ENCODE results near the gene FAM210A. TPM values are rescaled to one million over a fixed set of nuclear protein-coding genes. Genes with fewer than 3 reads are reported as not detected.

The FAM210A gene
- total RNA-seq, 1 donor from 2014 or later: 31.7 TPM

GRCh38 chr18:13646633-13647032 lies 79.7 kb downstream of the FAM210A start:
- DNase-seq (ENCODE audit: low read depth): no peak

DNA sequence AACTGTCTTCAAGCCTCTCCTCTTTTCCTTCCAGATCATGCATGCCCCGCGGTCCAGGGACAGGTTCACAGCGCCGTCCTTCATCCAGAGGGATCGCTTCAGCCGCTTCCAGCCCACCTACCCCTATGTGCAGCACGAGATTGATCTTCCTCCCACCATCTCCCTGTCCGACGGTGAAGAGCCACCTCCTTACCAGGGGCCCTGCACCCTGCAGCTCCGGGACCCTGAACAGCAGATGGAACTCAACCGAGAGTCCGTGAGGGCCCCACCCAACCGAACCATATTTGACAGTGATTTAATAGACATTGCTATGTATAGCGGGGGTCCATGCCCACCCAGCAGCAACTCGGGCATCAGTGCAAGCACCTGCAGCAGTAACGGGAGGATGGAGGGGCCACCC lies 81.3 kb downstream of the FAM210A start:
- DNase-seq (ENCODE audit: low read depth): no peak

DNA sequence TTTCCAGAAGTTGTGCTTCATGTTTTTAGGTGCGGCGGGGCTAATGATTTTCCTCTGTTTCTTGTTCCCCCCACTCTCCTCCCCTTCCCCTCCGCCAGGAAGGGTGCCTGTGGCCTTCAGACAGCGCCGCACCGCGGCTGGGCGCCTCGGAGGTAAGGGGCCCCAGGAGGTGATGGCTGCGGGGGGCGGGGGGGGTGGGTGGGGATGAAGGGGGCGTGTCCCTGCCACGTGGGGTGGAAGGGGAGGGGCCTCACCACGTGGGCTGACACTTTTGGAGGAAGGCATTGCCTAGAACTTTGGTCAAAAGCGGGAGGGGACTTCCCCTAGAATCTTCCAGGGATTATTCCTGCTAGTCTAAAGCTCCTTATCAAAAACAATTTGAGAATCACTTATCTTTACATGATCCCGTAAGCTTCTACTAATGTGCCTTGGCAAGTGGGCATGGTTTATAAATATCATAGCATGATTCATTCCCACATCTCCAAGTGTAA lies 83.1 kb downstream of the FAM210A start:
- DNase-seq (ENCODE audit: low read depth): no peak

DNA sequence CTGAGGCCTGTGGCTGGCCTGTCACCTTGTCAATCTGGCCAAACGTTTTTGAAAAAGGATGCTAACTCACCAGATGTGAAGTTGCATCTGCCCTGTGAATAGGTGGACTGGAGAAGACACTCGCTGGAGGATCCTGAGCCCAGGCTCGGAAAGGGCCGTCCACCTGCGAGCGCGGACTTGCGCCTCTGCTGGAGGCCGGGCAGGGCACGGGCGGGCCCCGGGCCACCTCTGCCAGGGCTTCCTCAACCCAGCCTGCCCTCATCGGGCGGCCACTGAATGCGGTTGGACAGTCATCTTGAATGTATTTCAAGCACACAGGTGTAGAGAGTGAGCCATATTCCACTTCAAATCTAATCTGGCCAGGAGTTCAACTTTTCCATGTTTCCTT lies 83.9 kb downstream of the FAM210A start:
- no peak for DNase-seq (ENCODE audit: low read depth)

DNA sequence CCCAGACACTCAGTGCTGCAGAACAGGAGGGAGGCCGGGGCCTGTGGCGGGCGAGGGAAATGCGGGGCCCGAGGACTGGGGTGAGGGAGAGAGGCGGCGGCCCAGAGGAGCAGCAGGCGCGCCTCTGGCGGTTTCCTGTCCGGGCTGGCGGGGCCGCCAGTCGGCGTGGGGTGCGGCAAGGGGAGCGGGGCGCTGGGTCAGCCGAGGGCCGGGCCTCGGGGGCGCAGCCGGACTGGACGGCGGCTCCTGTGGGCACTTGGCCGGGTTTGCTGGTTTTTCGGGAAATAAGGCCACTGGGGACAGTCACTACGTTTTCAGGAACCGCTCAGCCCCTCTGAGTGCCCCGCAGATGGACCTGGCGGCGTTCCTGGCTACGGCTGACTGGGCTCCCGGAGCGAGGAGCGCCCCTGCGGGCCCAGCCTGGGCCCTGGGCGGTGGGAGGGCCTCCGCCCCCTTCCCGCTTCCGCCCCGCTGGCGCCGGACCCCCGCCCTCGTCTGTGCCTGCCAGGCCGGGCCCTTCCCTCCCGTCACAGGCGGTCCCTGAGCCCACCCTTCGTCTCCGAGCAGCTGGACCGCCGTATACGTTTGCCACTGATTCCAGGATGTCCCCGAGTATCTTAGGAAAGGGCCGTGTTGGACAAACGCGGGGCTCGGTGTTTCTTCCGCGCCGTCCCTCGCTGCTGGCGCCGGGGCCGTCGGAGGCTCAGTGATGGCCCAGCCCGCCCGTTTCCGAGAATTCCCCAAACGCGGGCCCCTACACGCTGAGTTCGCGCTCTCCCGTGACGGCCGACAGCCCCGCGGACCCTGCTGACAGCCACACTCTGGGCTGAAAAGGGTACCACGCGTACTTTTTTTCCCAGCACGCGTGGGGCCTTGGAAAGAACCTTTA lies 84.6 kb downstream of the FAM210A start:
- no peak for DNase-seq (ENCODE audit: low read depth)

GRCh38 chr18:13640266-13640860 lies 86.0 kb downstream of the FAM210A start:
- no peak for DNase-seq (ENCODE audit: low read depth)

GRCh38 chr18:13638719-13639595 lies 87.4 kb downstream of the FAM210A start:
- DNase-seq (ENCODE audit: low read depth): no peak

DNA sequence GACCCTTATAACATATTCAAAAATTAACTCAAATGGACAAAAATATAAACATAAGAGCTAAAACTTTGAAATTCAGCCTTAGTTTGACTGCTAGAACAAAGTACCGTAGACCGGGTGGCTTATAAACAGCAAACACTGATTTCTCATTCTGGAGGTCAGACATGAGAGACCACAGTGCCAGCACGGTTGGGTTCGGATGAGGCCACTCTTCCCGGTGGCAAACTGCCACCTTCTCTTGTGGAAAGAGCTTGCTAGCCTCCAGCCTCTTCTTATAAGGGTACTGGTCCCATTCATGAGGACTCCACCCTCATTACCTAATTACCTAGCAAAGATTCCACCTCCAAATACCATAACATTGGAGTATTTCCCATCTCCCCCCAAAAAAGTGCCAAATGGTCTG lies 91.3 kb downstream of the FAM210A start:
- DNase-seq (ENCODE audit: low read depth): no peak

GRCh38 chr18:13633700-13634099 lies 92.7 kb downstream of the FAM210A start:
- DNase-seq (ENCODE audit: low read depth): no peak

GRCh38 chr18:13630716-13631268 lies 95.6 kb downstream of the FAM210A start:
- no peak for DNase-seq (ENCODE audit: low read depth)

- peak; percentile 65 for DNase-seq (ENCODE audit: low read depth)
Measured at GRCh38 chr18:13629841-13630715, 96.3 kb downstream of the FAM210A start.

GRCh38 chr18:13628211-13628610 lies 98.1 kb downstream of the FAM210A start:
- no peak for DNase-seq (ENCODE audit: low read depth)

- no peak for DNase-seq (ENCODE audit: low read depth)
Measured at GRCh38 chr18:13627639-13628038, 98.7 kb downstream of the FAM210A start.

GRCh38 chr18:13626544-13626908 lies 99.8 kb downstream of the FAM210A start:
- DNase-seq (ENCODE audit: low read depth): no peak

DNA sequence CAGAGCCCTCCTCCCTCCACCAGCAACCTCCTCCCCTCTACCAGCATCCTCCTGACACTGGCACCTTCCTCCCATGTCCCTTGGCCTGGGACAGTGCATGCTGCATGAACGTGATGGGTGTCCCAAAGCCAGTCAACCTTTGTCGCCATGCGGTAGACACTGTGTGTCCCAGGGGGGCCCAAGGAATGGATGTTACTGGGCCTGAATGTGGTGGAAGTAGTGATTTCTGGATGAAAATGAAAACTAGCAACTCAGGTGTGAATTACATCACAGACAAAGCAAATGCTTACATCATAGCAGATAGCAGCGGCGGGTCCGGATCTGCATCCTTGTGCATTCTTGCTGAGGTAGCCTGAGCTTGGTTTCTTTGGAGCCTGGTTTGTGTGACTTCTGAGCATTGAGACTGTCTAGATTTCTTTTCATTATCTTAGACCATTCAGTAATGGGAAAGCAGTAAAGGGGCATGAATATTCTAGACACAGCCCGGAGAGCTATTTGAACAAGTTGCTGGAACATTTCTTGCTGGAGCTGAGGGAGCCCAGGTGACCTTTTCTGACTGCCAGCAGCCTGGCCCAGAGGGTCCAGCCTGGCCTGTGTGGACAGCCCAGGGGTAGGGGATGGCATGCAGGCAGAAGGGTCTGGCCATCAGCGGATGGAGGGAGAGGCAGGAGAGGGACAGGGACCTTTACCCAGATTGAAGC lies 100.4 kb downstream of the FAM210A start:
- no peak for DNase-seq (ENCODE audit: low read depth)

DNA sequence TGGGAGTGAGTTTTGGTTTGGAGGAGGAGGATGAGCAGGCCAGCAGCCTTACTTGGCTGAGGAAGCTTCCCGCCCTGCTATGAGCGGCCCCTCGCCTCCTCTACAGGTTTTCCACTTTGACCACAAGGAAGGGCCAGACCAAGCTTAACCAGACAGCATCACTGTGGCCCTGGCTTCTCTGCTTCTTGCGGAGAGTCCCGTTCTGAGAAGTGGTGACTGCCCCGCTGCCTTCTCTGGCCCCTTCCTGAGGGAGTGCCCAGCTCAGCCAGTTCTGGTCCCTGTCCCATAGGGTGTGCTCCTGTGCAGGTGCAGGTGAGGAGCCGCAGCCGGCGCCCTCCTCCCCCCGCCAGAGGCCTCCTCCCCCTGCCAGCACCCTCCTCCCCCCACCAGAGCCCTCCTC lies 101.0 kb downstream of the FAM210A start:
- DNase-seq (ENCODE audit: low read depth): no peak

DNA sequence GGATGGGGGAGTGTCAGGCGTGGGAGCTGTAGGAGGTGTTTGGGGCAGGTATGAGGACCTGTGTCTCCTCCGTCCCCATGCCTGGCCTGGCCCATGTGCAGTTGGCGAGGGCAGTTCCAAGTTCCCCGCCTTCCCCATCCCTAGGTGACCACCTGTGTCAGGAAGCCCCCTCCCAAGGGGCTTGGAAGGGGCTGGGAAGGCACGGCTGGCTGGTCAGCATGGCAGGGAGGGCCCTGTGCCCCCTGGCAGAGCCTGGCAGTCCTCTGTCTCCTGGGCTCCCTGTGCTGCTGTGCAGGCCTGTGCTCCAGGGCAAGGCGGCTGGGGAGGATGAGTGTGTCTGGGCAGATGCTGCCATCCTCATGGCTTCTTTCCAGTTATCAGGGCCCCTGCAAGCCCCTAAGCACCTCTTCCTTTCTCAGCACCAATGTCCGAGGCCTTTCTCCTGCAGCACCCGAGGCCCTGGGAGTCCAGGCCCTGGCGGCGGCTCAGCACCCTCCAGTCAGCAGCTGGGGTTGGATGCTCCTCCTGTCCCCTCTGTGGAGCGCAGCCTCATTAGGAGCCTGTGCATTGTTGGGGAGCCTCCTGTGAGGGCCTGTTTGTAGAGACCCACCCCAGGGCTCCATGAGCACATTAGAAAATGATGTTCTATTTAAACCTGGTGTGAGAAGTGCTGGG lies 101.7 kb downstream of the FAM210A start:
- no peak for DNase-seq (ENCODE audit: low read depth)

GRCh38 chr18:13623871-13624270 lies 102.5 kb downstream of the FAM210A start:
- DNase-seq (ENCODE audit: low read depth): no peak

DNA sequence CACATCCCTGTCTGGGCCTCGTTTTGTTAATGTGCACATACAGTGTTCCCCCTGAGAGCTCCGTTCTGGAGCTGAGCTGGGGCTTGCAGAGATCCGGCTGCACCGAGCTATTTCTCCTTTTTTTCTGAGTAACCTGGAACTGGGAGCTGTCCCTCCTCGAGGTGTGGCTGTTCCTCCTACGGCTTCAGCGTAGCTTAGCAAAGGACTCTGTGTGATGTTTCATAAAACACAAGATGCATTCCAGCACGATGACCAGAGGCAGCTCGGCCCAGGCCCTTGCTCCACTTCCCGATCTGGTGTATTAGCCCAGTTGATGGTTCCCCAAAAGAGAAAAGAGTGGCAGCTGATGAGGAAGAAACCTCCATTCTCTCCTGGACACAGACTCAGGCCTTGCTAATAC lies 103.0 kb downstream of the FAM210A start:
- DNase-seq (ENCODE audit: low read depth): no peak
